Measurements from ENCODE around the gene P4HA2.

The P4HA2 gene

GRCh38 chr5:132227485-132228240 is at the start of gene P4HA2:
TSS of gene P4HA2 (minus strand) at chr5:132227853. CDS start at chr5:132218626, 9,227 bp downstream.
- TF ChIP-seq RARB (CRISPR knock-in tag; IDR thresholded peaks at IDR 0.05): no peak
- TF ChIP-seq PPARA (CRISPR knock-in tag; IDR thresholded peaks at IDR 0.05; ENCODE audit: borderline replicate concordance): no peak
- no peak for TF ChIP-seq CSRNP3 (CRISPR knock-in tag; IDR thresholded peaks at IDR 0.05)
- no peak for TF ChIP-seq BACH2 (CRISPR knock-in tag; IDR thresholded peaks at IDR 0.05; ENCODE audit: borderline replicate concordance)
- TF ChIP-seq ZFP30 (CRISPR knock-in tag; IDR thresholded peaks at IDR 0.05): no peak
- TF ChIP-seq POU6F1 (CRISPR knock-in tag; IDR thresholded peaks at IDR 0.05; ENCODE audit: borderline replicate concordance, low read depth): no peak
- TF ChIP-seq ISL1 (CRISPR knock-in tag; IDR thresholded peaks at IDR 0.05): no peak
- TF ChIP-seq ZFP3 (CRISPR knock-in tag; IDR thresholded peaks at IDR 0.05): no peak
- no peak for TF ChIP-seq ARNTL (CRISPR knock-in tag; IDR thresholded peaks at IDR 0.05; ENCODE audit: borderline replicate concordance, low read depth)
- no peak for TF ChIP-seq TOX (CRISPR knock-in tag; IDR thresholded peaks at IDR 0.05; ENCODE audit: borderline replicate concordance)
- TF ChIP-seq ZNF8 (CRISPR knock-in tag; IDR thresholded peaks at IDR 0.05): no peak
- no peak for TF ChIP-seq ESRRG (CRISPR knock-in tag; IDR thresholded peaks at IDR 0.05)
- TF ChIP-seq GLIS3 (CRISPR knock-in tag; IDR thresholded peaks at IDR 0.05): no peak
- no peak for TF ChIP-seq TSHZ2 (CRISPR knock-in tag; IDR thresholded peaks at IDR 0.05)
- no peak for TF ChIP-seq CREB5 (CRISPR knock-in tag; IDR thresholded peaks at IDR 0.05; ENCODE audit: low read depth)
- TF ChIP-seq ZNF565 (CRISPR knock-in tag; conservative IDR thresholded peaks at IDR 0.05; ENCODE audit: low read depth): no peak
- no peak for TF ChIP-seq TCF4 (CRISPR knock-in tag; IDR thresholded peaks at IDR 0.05; ENCODE audit: borderline replicate concordance)
- no peak for TF ChIP-seq SNAI2 (CRISPR knock-in tag; IDR thresholded peaks at IDR 0.05)
- TF ChIP-seq OSR1 (CRISPR knock-in tag; IDR thresholded peaks at IDR 0.05): no peak
- peak; percentile 91 for ATAC-seq

GRCh38 chr5:132277256-132277655 is 49.6 kb upstream of the P4HA2 start:
- ATAC-seq: no peak
- TF ChIP-seq ESRRG (CRISPR knock-in tag; IDR thresholded peaks at IDR 0.05) (no peak), ARNTL (CRISPR knock-in tag; IDR thresholded peaks at IDR 0.05; ENCODE audit: borderline replicate concordance, low read depth) (no peak), PATZ1 (CRISPR knock-in tag; IDR thresholded peaks at IDR 0.05; ENCODE audit: borderline replicate concordance) (no peak), ZNF565 (CRISPR knock-in tag; conservative IDR thresholded peaks at IDR 0.05; ENCODE audit: low read depth) (no peak), ZFP3 (CRISPR knock-in tag; IDR thresholded peaks at IDR 0.05) (no peak), PPARA (CRISPR knock-in tag; IDR thresholded peaks at IDR 0.05; ENCODE audit: borderline replicate concordance) (no peak), CREB5 (CRISPR knock-in tag; IDR thresholded peaks at IDR 0.05; ENCODE audit: low read depth) (no peak), SNAI2 (CRISPR knock-in tag; IDR thresholded peaks at IDR 0.05) (no peak), CSRNP3 (CRISPR knock-in tag; IDR thresholded peaks at IDR 0.05) (no peak), RARB (CRISPR knock-in tag; IDR thresholded peaks at IDR 0.05) (no peak), GLIS3 (CRISPR knock-in tag; IDR thresholded peaks at IDR 0.05) (no peak), ZFP30 (CRISPR knock-in tag; IDR thresholded peaks at IDR 0.05) (no peak), TOX (CRISPR knock-in tag; IDR thresholded peaks at IDR 0.05; ENCODE audit: borderline replicate concordance) (no peak)

Data from SK-N-SH treated with all-trans-retinoic acid at 6 μM for 48 hours (cell line).